Measurements from ENCODE around the gene LENG9. TPM values are rescaled to one million over a fixed set of nuclear protein-coding genes. Genes with fewer than 3 reads are reported as not detected.
"Not testable (repeated sequence)": the region's sequence is repeated elsewhere in the genome, so short reads cannot be mapped to it uniquely, and the experiment has no call there.

Gene LENG9
- total RNA-seq (ENCODE audit: low replicate concordance), result 3.7 and 4.9 TPM in 2 replicates

GRCh38 chr19:54463531-54464043 lies at the start of gene LENG9:
Gene LENG9, minus strand, starts transcription at chr19:54463778. Its CDS starts 252 bp downstream, at chr19:54463526.
- no peak for TF ChIP-seq CTCF (IDR thresholded peaks at IDR 0.05; ENCODE audit: insufficient read depth, low read length)
- H3K4me3 ChIP-seq (ENCODE audit: low read depth, low read length), result peak within 1 kb of the TSS; percentile 75
- DNase-seq (ENCODE audit: low read depth), result peak; percentile 98

DNA sequence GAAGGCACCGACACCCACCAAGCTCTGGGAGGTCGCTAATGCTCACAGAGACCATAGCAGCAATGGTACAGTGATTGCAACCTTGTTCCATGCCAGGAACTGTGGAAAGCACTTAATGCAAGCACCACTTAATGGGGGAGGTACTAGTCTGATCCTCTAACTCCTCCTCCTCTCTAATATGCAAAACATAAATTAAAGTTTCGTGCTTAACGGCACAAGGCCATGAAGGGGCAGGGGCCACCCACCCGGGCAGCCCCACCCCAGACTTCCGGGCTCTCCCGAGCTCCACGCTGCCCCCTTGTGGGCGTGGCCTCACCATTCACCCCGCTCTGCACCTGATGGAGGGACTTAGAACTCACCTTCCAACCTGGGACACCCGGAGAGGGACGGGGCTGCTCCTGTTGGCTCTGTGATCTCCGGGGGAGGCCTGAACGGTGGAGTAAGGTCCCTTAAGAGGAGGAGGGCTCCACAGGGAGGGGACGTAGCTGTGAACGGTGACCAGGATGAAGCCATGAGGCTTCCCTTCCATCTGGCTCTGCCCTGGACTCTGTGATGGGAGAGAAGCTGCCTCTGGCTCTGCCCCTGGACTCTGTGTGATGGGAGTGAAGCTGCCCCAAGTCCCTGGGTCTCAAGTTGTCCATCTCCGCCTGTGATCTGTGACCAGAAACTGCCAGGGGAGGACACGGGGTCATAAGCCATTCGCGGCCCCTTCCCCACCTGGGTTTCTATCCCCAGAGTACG lies 45.8 kb upstream of the LENG9 start:
- H3K4me3 ChIP-seq (ENCODE audit: low read depth, low read length); DNase-seq (ENCODE audit: low read depth): not testable (repeated sequence)

DNA sequence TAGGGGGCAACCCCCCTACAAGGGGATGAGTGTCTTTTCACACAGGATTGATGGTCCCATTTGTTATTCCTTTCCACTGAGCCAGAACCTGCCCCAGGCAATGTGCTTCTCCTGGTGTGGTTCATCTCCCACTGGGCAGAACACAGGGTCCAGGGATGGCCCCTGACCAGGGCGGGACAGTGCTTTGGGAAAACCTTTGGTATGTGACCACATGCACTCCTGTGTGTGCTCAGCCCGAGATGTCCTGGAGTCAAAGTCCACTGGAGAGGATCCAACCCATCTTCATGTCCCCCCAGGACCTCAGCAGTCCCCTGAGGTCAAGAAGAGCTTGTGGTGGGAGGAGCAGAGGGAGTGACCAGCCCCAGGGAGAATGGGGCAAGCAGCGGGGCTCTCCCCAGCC lies 44.9 kb upstream of the LENG9 start:
- H3K4me3 ChIP-seq (ENCODE audit: low read depth, low read length); DNase-seq (ENCODE audit: low read depth): not testable (repeated sequence)

GRCh38 chr19:54507824-54508223 lies 44.2 kb upstream of the LENG9 start:
- no peak overlapping the region for H3K4me3 ChIP-seq (ENCODE audit: low read depth, low read length)
- no peak for TF ChIP-seq CTCF (IDR thresholded peaks at IDR 0.05; ENCODE audit: insufficient read depth, low read length)

DNA sequence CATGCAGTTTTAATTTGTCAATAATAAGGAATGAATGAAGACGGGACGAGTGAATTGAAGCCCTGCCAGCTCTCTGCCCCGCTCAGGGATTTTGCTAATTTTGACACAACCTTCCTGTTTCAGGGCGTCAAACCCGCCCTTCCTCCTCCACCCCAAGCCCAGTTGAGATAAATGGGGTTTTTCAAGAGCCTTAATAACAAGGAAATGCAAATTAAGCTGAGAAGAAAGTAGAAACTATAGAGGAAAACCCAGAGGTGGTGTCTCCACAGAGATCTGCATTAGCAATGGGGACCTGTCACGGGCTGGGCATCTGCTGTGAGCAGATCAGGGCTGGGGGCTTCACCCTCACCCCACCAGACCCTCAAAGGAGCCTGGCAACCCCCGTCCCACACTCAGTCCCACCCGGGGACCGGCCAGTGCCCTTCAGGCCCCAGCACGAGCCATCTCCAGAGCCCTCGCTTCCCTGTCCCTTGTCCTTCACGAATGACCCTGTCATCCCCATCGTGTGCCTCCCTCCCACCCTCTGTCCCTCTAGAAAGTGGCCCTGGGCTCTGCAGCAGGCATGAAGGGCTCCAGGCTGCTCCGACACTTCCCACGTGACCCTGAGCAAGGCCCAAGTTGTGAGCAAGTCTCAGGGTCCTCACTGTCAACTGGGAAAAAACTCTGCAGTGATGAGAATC lies 43.6 kb upstream of the LENG9 start:
- H3K4me3 ChIP-seq (ENCODE audit: low read depth, low read length); DNase-seq (ENCODE audit: low read depth): not testable (repeated sequence)

More at GRCh38 chr19:54507824-54508223, 44.2 kb upstream of the LENG9 start:
- no peak for DNase-seq (ENCODE audit: low read depth)

DNA sequence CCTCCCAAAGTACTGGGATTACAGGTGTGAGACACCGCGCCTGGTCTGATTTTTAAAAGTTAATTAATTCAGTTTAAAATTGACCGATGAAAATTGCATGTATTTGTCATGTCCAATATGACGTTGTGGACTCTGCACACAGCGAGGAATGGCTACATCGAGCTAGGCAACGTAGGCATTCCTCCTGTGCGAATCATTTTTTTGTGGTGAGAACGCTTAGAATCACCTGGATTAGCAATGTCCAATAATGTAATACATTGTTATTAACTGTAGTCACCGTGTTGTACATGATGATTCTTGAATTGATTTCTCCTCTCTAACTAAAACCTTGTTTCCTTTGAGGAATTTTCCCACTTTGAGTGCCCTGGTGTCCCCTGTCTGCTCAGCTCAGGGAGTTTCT lies 42.5 kb upstream of the LENG9 start:
- no peak for DNase-seq (ENCODE audit: low read depth)
- H3K4me3 ChIP-seq (ENCODE audit: low read depth, low read length), result no peak overlapping the region
- no peak for TF ChIP-seq CTCF (IDR thresholded peaks at IDR 0.05; ENCODE audit: insufficient read depth, low read length)

DNA sequence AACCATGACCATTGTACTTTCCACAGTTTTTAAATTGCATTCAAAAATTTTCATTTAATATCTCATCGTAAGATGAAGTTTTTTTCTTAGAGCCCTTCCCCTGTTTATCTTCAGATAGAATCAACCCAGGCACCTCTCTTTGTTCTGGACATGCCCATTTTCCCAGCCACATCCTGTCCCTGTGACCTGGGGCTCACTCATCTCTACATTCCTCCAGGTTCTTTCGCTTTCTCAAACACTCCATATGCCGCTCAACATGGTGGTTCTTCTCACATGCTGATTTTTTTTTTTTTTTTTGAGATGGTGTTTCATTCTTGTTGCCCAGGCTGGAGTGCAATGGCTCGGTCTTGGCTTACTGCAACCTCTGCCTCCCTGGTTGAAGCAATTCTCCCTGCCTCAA lies 42.0 kb upstream of the LENG9 start:
- not testable (repeated sequence) for DNase-seq (ENCODE audit: low read depth); H3K4me3 ChIP-seq (ENCODE audit: low read depth, low read length)

GRCh38 chr19:54502518-54503048 lies 39.0 kb upstream of the LENG9 start, which contains the start of gene LAIR2:
Gene LAIR2, plus strand, starts transcription at chr19:54502831. Its CDS starts 88 bp downstream, at chr19:54502919.
- TF ChIP-seq CTCF (IDR thresholded peaks at IDR 0.05; ENCODE audit: insufficient read depth, low read length), result no peak

DNA sequence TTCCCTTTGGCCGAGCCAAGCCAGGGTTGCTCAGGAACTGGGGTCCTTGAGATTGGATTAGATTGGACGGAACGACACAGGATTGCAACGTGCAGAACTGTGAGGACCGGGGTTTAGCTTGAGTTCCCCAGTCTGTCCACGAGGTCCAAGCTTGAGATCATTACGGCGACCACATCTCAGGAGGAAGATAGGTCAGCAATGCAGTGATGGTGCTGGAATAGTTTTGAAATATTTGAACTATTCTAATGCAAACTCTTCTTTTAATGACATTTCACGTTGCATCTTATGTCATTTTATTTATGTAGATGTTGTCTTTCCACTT lies 34.8 kb upstream of the LENG9 start:
- not testable (repeated sequence) for H3K4me3 ChIP-seq (ENCODE audit: low read depth, low read length); DNase-seq (ENCODE audit: low read depth)

More at GRCh38 chr19:54502518-54503048, 39.0 kb upstream of the LENG9 start, which contains the start of gene LAIR2:
- no peak for DNase-seq (ENCODE audit: low read depth)
- no peak within 1 kb of the TSS for H3K4me3 ChIP-seq (ENCODE audit: low read depth, low read length)

GRCh38 chr19:54497747-54498450 lies 34.3 kb upstream of the LENG9 start:
- not testable (repeated sequence) for DNase-seq (ENCODE audit: low read depth)

DNA sequence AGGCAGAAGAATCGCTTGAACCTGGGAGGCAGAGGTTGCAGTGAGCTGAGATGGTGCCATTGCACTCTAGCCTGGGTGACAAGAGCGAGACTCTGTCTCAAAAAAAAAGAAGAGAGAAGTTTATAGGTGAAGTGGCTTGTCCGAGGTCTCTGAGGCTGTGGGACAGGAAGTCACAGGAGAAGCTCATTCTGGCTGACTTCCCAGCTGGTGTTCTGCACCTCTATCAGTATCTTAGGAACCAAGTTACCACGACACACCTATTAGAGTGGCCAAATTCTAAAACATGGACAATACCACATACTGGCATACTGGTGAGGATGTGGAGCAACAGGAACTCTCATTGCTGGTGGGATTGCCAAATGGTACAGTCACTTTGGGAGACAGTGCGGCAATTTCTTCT lies 31.7 kb upstream of the LENG9 start:
- not testable (repeated sequence) for H3K4me3 ChIP-seq (ENCODE audit: low read depth, low read length); DNase-seq (ENCODE audit: low read depth)

More at GRCh38 chr19:54497747-54498450, 34.3 kb upstream of the LENG9 start:
- not testable (repeated sequence) for H3K4me3 ChIP-seq (ENCODE audit: low read depth, low read length)
